Measurements from ENCODE around the gene DIP2A.
"Not testable (repeated sequence)": the region's sequence is repeated elsewhere in the genome, so short reads cannot be mapped to it uniquely, and the experiment has no call there.

The DIP2A gene

DNA sequence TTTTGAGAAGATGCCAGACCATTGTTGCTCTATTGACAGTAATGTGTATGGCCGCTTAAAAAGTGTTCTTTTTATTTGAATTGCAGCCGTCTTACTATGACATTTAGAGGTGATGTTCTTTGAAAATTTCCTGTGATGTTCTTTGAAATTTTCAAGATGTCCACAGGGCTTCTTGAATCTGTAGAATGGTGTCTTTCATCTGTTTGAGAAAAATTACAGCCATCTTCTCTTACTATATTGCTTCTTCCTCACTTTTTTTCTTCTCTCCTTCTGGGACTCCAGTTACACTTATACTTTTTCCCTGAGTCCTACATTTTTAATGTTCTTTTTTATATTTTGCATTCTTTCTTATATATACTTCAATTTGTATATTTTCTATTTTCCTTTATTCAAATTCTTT is 57.4 kb downstream of the DIP2A start:
- Histone ChIP-seq H3K36me3 (ENCODE audit: control insufficient read depth, insufficient read depth, low read length) (peaks cover 7% of the 10 kb centered on the region), H3K4me3 (ENCODE audit: insufficient read depth, low read depth, low read length) (no peak overlapping the region), H3K9me3 (ENCODE audit: control insufficient read depth, low read length) (no peaks in the 10 kb centered on the region), H3K4me1 (ENCODE audit: control insufficient read depth, insufficient read depth, low read length) (no peaks in the 10 kb centered on the region), H3K27me3 (ENCODE audit: control insufficient read depth, insufficient read depth, low read length, poor library complexity, severe bottlenecking) (no peaks in the 10 kb centered on the region), H3K27ac (ENCODE audit: insufficient read depth, low read depth, low read length, poor library complexity, severe bottlenecking) (no peak overlapping the region)
- 94 to 95% methylated on average over 2 of the region's 2 CpGs for WGBS, 2 experiments

DNA sequence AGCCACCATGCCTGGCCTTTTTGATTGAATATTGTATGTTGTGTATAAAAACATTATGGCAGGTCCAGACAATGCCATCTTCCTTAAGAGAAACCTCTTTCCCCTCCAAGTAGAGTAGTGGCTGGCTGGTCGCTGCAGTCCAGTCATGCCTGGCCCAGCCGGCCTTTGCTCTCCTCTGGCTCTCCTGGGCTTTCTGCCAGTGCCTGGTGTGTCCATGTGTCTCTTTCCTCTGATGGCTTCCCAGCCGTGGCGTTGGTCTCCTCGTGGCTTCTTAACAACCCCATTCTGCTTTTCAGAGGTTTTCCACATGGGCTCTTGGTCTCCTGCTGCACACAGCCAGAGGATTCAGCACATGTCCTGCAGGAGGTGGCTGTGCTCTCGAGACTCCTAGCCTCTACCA is 58.7 kb downstream of the DIP2A start:
- Histone ChIP-seq H3K27me3 (ENCODE audit: control insufficient read depth, insufficient read depth, low read length, poor library complexity, severe bottlenecking) (no peaks in the 10 kb centered on the region), H3K27ac (ENCODE audit: insufficient read depth, low read depth, low read length, poor library complexity, severe bottlenecking) (no peak overlapping the region), H3K4me3 (ENCODE audit: insufficient read depth, low read depth, low read length) (no peak overlapping the region), H3K4me1 (ENCODE audit: control insufficient read depth, insufficient read depth, low read length) (no peaks in the 10 kb centered on the region), H3K9me3 (ENCODE audit: control insufficient read depth, low read length) (no peaks in the 10 kb centered on the region), H3K36me3 (ENCODE audit: control insufficient read depth, insufficient read depth, low read length) (no peaks in the 10 kb centered on the region)
- 92% methylated on average over 6 of the region's 6 CpGs for WGBS, 2 experiments

DNA sequence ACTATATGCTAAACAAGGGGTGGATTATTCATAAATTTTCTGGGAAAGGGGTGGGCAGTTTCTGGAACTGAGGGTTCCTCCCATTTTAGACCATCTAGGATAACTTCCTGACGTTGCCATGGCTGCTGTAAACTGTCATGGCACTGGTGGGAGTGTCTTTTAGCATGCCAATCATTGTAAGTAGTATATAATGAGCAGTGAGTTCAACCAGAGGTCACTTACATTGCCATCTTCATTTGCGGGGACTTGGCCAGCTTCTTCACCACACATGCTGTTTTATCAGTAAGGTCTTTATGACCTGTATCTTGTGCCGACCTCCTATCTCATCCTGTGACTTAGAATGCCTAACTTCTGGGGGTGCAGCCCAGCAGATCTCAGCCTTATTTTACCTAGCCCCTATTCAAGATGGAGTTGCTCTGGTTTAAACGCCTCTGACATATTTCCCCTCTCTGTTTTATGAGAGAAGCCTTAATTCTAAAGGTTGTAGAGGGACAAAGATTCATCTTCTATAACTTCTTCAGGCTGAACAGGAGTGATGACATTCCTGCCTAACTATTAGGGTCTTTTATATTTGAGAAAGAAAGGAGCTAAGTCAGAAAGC is 60.4 kb downstream of the DIP2A start:
- Histone ChIP-seq H3K36me3 (ENCODE audit: control insufficient read depth, insufficient read depth, low read length) (no peaks in the 10 kb centered on the region), H3K27ac (ENCODE audit: insufficient read depth, low read depth, low read length, poor library complexity, severe bottlenecking) (no peak overlapping the region), H3K4me1 (ENCODE audit: control insufficient read depth, insufficient read depth, low read length) (no peaks in the 10 kb centered on the region), H3K9me3 (ENCODE audit: control insufficient read depth, low read length) (no peaks in the 10 kb centered on the region), H3K4me3 (ENCODE audit: insufficient read depth, low read depth, low read length) (no peak overlapping the region), H3K27me3 (ENCODE audit: control insufficient read depth, insufficient read depth, low read length, poor library complexity, severe bottlenecking) (no peaks in the 10 kb centered on the region)
- 97 to 98% methylated on average over 4 of the region's 4 CpGs for WGBS, 2 experiments

DNA sequence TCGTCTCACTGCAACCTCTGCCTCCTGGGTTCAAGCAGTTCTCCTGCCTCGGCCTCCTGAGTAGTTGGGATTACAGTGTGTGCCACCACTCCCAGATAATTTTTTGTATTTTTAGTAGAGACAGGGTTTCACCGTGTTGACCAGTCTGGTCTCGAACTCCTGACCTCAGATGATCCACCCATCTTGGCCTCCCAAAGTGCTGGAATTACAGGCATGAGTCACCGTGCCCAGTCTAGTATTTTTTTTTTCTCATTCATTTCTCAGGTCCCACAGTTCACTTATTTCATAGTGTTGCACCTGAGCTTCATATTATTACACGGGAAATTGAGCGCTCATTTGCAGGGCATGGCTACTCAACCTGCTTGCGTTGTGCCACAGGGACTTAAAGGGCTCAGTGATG is 68.7 kb downstream of the DIP2A start:
- not testable (repeated sequence) for H3K27me3 ChIP-seq (ENCODE audit: control insufficient read depth, insufficient read depth, low read length, poor library complexity, severe bottlenecking); H3K27ac ChIP-seq (ENCODE audit: insufficient read depth, low read depth, low read length, poor library complexity, severe bottlenecking); H3K4me1 ChIP-seq (ENCODE audit: control insufficient read depth, insufficient read depth, low read length); H3K9me3 ChIP-seq (ENCODE audit: control insufficient read depth, low read length); H3K4me3 ChIP-seq (ENCODE audit: insufficient read depth, low read depth, low read length); H3K36me3 ChIP-seq (ENCODE audit: control insufficient read depth, insufficient read depth, low read length)
- WGBS, 2 experiments, result 85 to 88% methylated on average over 8 of the region's 8 CpGs

DNA sequence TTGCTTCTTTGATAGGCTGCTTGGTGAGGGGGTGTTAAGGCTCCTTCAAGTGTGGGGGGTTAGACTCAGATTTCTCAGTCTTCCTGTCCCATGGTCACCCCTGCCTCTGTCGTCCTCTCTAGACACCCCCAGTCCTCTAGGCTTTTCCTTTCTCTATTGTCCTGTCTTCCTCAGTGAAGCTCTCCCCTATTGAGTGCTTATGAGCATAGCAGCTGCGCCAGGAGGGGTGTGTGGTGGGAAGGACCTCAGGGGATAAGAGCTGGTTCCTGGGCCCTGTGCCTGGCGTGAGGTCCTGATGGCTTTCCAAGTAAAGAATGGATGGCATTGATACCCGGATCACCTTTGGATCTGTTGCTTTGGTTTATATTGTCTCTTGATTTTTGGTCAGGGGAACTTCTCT is 69.1 kb downstream of the DIP2A start:
- WGBS, 2 experiments, result 86 to 96% methylated on average over 4 of the region's 4 CpGs
- Histone ChIP-seq H3K4me3 (ENCODE audit: insufficient read depth, low read depth, low read length) (no peak overlapping the region), H3K27ac (ENCODE audit: insufficient read depth, low read depth, low read length, poor library complexity, severe bottlenecking) (no peak overlapping the region), H3K4me1 (ENCODE audit: control insufficient read depth, insufficient read depth, low read length) (no peaks in the 10 kb centered on the region), H3K27me3 (ENCODE audit: control insufficient read depth, insufficient read depth, low read length, poor library complexity, severe bottlenecking) (no peaks in the 10 kb centered on the region), H3K9me3 (ENCODE audit: control insufficient read depth, low read length) (no peaks in the 10 kb centered on the region), H3K36me3 (ENCODE audit: control insufficient read depth, insufficient read depth, low read length) (peaks cover 4% of the 10 kb centered on the region)

DNA sequence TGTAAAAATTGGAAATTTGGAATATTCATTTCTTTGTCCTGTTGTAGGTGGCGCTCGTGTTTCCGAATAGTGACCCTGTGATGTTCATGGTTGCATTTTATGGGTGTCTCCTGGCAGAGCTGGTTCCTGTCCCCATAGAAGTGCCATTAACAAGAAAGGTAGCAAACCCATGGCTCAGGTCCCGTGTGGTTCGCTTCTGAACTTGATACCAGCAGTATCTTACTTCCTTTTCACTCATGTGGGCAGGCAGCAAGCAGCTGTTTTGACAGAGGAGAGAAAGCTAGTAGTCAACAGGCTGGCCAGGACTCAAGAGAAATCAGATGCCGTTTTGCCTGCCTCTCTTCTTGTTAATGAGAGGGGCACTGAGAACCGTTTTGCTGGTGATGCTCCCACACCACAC is 73.4 kb downstream of the DIP2A start:
- peaks cover 19% of the 10 kb centered on the region for H3K36me3 ChIP-seq (ENCODE audit: control insufficient read depth, insufficient read depth, low read length)

DNA sequence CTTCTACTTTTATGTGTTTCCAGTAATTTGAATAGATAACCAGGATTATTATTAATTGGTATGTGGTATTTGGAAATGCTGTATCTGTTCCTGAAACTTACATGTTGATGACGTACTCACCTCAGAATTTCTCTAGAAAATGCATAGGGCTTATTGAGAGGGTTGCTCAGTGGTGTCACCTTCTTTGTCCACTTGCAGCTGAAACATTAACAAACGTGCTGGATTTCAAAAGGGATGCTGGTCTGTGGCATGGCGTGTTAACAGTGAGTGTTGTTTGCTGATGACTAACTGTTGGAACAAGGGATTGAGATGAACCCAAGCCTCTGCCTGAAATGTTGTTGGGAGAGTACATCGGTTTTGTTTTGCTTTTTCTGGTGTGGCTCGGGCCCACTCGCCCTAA is 78.3 kb downstream of the DIP2A start:
- no peaks in the 10 kb centered on the region for H3K27me3 ChIP-seq (ENCODE audit: control insufficient read depth, insufficient read depth, low read length, poor library complexity, severe bottlenecking)
- 96 to 97% methylated on average over 6 of the region's 6 CpGs for WGBS, 2 experiments
- no peaks in the 10 kb centered on the region for H3K9me3 ChIP-seq (ENCODE audit: control insufficient read depth, low read length)
- H3K4me1 ChIP-seq (ENCODE audit: control insufficient read depth, insufficient read depth, low read length), result no peaks in the 10 kb centered on the region
- peaks cover 37% of the 10 kb centered on the region for H3K36me3 ChIP-seq (ENCODE audit: control insufficient read depth, insufficient read depth, low read length)
- H3K27ac ChIP-seq (ENCODE audit: insufficient read depth, low read depth, low read length, poor library complexity, severe bottlenecking), result no peak overlapping the region
- no peak overlapping the region for H3K4me3 ChIP-seq (ENCODE audit: insufficient read depth, low read depth, low read length)

More for the DNA sequence above, 73.4 kb downstream of the DIP2A start:
- Histone ChIP-seq H3K27ac (ENCODE audit: insufficient read depth, low read depth, low read length, poor library complexity, severe bottlenecking) (no peak overlapping the region), H3K9me3 (ENCODE audit: control insufficient read depth, low read length) (no peaks in the 10 kb centered on the region), H3K4me3 (ENCODE audit: insufficient read depth, low read depth, low read length) (no peak overlapping the region), H3K4me1 (ENCODE audit: control insufficient read depth, insufficient read depth, low read length) (no peaks in the 10 kb centered on the region), H3K27me3 (ENCODE audit: control insufficient read depth, insufficient read depth, low read length, poor library complexity, severe bottlenecking) (no peaks in the 10 kb centered on the region)
- WGBS, 2 experiments, result 94 to 96% methylated on average over 7 of the region's 7 CpGs

DNA sequence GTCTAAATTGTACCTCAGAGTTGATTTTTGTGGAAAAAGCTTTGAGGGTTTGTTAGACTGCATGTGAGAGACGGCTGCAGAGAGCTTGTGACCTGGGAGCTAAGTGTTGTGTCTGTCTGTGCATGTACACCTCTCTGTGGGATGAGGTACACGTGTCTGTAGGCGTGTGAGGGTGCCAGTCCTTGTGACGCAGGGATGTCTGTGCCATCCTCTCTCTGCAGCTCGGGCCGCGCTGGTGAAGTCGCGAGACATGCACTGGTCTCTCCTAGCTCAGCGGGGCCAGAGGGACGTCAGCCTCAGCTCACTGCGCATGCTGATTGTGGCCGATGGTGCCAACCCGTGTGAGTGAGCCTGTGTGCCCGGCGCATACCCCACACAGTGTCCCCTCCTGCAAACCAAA is 79.6 kb downstream of the DIP2A start:
- H3K4me1 ChIP-seq (ENCODE audit: control insufficient read depth, insufficient read depth, low read length), result no peaks in the 10 kb centered on the region
- no peaks in the 10 kb centered on the region for H3K27me3 ChIP-seq (ENCODE audit: control insufficient read depth, insufficient read depth, low read length, poor library complexity, severe bottlenecking)
- peaks cover 38% of the 10 kb centered on the region for H3K36me3 ChIP-seq (ENCODE audit: control insufficient read depth, insufficient read depth, low read length)
- 95 to 96% methylated on average over 16 of the region's 16 CpGs for WGBS, 2 experiments
- H3K4me3 ChIP-seq (ENCODE audit: insufficient read depth, low read depth, low read length), result no peak overlapping the region
- no peaks in the 10 kb centered on the region for H3K9me3 ChIP-seq (ENCODE audit: control insufficient read depth, low read length)
- H3K27ac ChIP-seq (ENCODE audit: insufficient read depth, low read depth, low read length, poor library complexity, severe bottlenecking), result no peak overlapping the region

DNA sequence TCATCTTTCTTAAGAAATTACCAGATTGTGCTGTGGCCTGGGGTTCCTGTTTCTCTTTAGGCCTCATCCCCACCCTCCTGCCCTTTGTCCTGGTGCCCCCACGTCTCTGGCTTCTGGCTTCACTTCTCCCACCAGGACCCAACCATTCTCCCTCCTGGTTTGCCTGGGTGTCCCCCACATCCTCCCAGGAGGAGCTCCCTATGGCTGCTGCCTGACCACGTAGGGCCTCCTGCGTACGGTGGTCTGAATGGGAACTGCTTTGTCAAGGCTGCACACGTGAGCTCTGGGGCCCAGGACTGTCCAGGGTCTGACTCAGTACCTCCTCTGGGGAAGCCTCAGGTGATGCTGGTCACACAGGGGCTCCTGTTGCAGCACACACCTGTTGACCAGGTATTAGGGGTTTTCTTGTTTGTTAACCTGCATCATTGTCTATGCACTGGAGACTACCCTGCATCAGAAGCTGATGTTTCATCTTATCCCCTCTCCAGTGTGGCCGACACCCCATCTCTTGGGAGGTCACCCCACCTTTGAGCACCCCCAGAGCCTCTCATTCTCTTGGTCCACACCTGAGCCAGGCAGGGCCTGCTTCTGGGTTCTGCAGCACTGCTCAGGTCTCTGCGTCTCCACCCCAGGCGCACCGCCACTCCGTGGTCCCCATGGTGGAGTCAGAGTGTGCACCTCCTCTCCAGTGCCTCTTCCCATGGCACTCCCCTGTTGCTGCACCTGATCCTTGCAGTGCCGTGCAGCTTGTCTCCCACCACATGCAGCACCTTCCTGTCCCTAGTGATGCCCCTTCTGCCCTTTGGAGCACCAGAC is 80.4 kb downstream of the DIP2A start:
- Histone ChIP-seq H3K4me1 (ENCODE audit: control insufficient read depth, insufficient read depth, low read length) (no peaks in the 10 kb centered on the region), H3K27ac (ENCODE audit: insufficient read depth, low read depth, low read length, poor library complexity, severe bottlenecking) (no peak overlapping the region), H3K9me3 (ENCODE audit: control insufficient read depth, low read length) (no peaks in the 10 kb centered on the region), H3K4me3 (ENCODE audit: insufficient read depth, low read depth, low read length) (no peak overlapping the region), H3K36me3 (ENCODE audit: control insufficient read depth, insufficient read depth, low read length) (peaks cover 31% of the 10 kb centered on the region), H3K27me3 (ENCODE audit: control insufficient read depth, insufficient read depth, low read length, poor library complexity, severe bottlenecking) (no peaks in the 10 kb centered on the region)
- WGBS, 2 experiments, result 96% methylated on average over 11 of the region's 11 CpGs

DNA sequence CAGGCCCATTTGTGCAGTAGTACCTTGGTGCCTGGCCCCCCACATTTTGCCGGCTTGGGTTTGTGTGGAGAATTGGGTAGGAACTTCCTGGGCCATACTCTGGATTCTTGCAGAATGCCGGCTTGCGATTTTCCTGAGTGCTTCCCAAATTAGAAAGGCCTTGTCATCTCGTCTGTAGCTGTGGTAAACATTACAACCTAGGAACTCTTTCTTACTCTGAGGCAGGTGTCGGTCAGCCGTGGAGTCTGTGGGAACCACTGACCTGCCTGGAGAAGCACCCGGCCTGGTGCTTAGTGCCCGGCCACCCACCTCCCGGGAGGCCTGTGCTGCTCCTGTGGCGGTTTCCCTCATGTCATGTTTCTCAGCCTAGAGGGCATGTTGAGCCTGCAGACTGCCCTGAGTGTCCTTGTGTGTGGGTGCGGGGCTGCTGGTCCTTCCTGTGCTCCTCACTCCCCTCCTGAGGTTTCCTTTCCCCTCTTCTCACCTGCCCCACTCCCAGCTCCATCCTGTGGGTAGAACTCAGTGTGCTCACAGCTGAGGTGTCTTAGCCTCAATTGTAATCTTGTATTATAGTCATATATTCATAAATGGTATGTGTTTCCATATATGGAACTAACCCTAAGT is 81.5 kb downstream of the DIP2A start:
- no peaks in the 10 kb centered on the region for H3K27me3 ChIP-seq (ENCODE audit: control insufficient read depth, insufficient read depth, low read length, poor library complexity, severe bottlenecking)
- whole genome bisulfite sequencing, 2 experiments, result 95 to 97% methylated on average over 11 of the region's 11 CpGs
- H3K4me1 ChIP-seq (ENCODE audit: control insufficient read depth, insufficient read depth, low read length), result no peaks in the 10 kb centered on the region
- H3K9me3 ChIP-seq (ENCODE audit: control insufficient read depth, low read length), result no peaks in the 10 kb centered on the region
- H3K36me3 ChIP-seq (ENCODE audit: control insufficient read depth, insufficient read depth, low read length), result peaks cover 27% of the 10 kb centered on the region
- H3K4me3 ChIP-seq (ENCODE audit: insufficient read depth, low read depth, low read length), result no peak overlapping the region
- no peak overlapping the region for H3K27ac ChIP-seq (ENCODE audit: insufficient read depth, low read depth, low read length, poor library complexity, severe bottlenecking)
